ENCODE results near the gene EBLN2.

The EBLN2 gene

DNA sequence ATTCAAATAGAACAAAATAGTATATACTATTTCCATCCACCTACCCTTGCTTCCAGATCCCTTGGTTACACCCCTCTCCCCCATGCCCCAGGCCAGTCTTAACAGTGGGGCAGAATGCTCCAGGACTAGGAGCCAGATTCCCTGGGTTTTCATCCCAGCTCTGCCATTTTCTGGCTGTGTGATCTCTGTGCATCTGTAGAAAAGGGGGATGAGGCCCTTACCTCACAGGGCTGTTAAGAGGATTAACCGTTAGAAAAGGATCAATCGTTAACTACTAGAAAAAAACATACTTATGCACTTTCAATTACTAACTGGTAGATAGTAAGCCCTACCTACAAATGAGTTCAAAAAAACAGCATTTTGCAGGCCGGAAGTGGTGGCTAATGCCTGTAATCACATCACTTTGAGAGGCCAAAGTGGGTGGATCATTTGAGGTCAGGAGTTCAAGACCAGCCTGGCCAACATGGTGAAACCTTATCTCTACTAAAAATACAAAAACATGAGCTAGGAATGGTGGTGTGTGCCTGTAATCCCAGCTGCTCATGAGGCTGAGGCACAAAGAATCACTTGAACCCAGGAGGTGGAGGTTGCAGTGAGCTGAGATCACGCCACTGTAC is 11.7 kb downstream of the EBLN2 start:
- Histone ChIP-seq H3K4me1 (ENCODE audit: low read length) (no peaks in the 10 kb centered on the region), H3K4me3 (ENCODE audit: low read length) (no peak overlapping the region), H2AFZ (ENCODE audit: low read depth, low read length) (no peak overlapping the region), H3K79me2 (ENCODE audit: low read length) (no peaks in the 10 kb centered on the region), H3K4me2 (ENCODE audit: low read length) (no peak overlapping the region), H3K27me3 (ENCODE audit: low read depth, low read length) (no peaks in the 10 kb centered on the region), H3K9me3 (ENCODE audit: insufficient read depth, low read length) (no peaks in the 10 kb centered on the region), H3K9ac (ENCODE audit: low read length) (no peak overlapping the region), H3K36me3 (replicated peaks; ENCODE audit: low read depth, low read length) (peaks cover 5% of the 10 kb centered on the region), H3K27ac (ENCODE audit: low read length) (no peak overlapping the region), H4K20me1 (ENCODE audit: insufficient read depth, low read length) (no peaks in the 10 kb centered on the region)
- TF ChIP-seq EZH2phosphoT487 (IDR thresholded peaks at IDR 0.05; ENCODE audit: low read depth) (no peak), CTCF (IDR thresholded peaks at IDR 0.05; ENCODE audit: low read depth, low read length) (no peak)

GRCh38 chr3:73074781-73075180 is 13.3 kb downstream of the EBLN2 start:
- Histone ChIP-seq H3K4me1 (ENCODE audit: low read length) (no peaks in the 10 kb centered on the region), H2AFZ (ENCODE audit: low read depth, low read length) (no peak overlapping the region), H4K20me1 (ENCODE audit: insufficient read depth, low read length) (no peaks in the 10 kb centered on the region), H3K79me2 (ENCODE audit: low read length) (no peaks in the 10 kb centered on the region), H3K36me3 (replicated peaks; ENCODE audit: low read depth, low read length) (no peaks in the 10 kb centered on the region), H3K4me2 (ENCODE audit: low read length) (no peak overlapping the region), H3K4me3 (ENCODE audit: low read length) (no peak overlapping the region), H3K9me3 (ENCODE audit: insufficient read depth, low read length) (no peaks in the 10 kb centered on the region), H3K9ac (ENCODE audit: low read length) (no peak overlapping the region), H3K27me3 (ENCODE audit: low read depth, low read length) (no peaks in the 10 kb centered on the region), H3K27ac (ENCODE audit: low read length) (no peak overlapping the region)
- TF ChIP-seq EZH2phosphoT487 (IDR thresholded peaks at IDR 0.05; ENCODE audit: low read depth) (no peak), CTCF (IDR thresholded peaks at IDR 0.05; ENCODE audit: low read depth, low read length) (no peak)

DNA sequence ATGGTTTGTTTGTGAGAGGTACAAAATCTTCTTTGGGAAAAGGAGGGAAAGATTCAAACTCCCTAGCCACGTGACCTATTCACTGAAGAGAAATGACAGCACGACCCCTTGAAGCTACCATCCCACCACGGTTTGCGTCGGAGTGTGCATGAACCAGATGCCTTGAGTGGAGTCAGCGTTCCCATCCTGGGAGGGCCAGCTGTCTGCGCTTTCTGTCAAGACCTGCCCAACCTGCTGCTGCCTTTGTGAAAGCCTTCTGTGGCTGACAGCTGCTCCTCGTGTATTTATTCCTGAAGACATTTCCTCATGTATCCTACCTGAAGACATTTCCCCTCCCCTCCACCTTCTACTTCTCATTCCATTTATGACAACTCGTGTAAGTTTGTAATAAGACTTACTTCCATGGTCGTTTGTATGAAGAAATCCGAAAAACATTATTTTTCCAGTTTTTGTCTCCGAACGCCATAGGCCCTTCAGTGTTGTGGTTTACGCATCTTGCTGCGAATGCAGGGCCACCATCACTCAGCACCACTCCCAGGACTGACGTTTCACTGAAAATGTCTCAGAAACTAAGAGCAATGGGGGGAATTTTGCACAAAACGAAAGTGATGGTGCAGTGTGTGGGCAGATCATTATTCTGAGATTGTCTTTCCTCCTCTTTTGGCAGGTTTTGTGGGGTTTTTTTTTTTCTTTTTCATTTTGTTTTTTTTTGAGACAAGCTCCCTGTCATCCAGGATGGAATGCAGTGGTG is 18.9 kb downstream of the EBLN2 start:
- Histone ChIP-seq H3K9ac (ENCODE audit: low read length) (no peak overlapping the region), H4K20me1 (ENCODE audit: insufficient read depth, low read length) (no peaks in the 10 kb centered on the region), H3K4me3 (ENCODE audit: low read length) (no peak overlapping the region), H3K4me1 (ENCODE audit: low read length) (no peaks in the 10 kb centered on the region), H3K79me2 (ENCODE audit: low read length) (no peaks in the 10 kb centered on the region), H3K9me3 (ENCODE audit: insufficient read depth, low read length) (no peaks in the 10 kb centered on the region), H3K4me2 (ENCODE audit: low read length) (no peak overlapping the region), H3K36me3 (replicated peaks; ENCODE audit: low read depth, low read length) (no peaks in the 10 kb centered on the region), H2AFZ (ENCODE audit: low read depth, low read length) (no peak overlapping the region), H3K27ac (ENCODE audit: low read length) (no peak overlapping the region), H3K27me3 (ENCODE audit: low read depth, low read length) (no peaks in the 10 kb centered on the region)
- TF ChIP-seq EZH2phosphoT487 (IDR thresholded peaks at IDR 0.05; ENCODE audit: low read depth) = no peak
- TF ChIP-seq CTCF (IDR thresholded peaks at IDR 0.05; ENCODE audit: low read depth, low read length) = no peak

DNA sequence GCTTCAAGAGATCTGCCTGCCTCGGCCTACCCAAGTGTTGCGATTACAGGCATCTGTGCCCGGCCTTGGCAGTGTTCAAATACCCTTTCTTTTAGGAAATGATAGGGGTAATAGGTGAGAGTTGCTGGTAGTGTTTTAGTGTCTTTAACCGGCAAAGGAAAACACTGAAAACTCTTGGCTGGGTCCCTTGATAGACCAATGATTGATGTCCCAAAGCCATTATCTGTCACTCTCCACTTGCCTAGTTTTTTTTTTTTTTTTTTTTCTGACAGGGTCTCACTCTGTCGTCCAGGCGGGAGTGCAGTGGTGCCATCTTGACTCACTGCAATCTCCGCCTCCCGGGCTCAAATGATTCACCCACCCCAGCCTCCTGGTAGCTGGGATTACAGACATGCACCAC is 19.7 kb downstream of the EBLN2 start:
- Histone ChIP-seq H3K4me1 (ENCODE audit: low read length) (no peaks in the 10 kb centered on the region), H3K36me3 (replicated peaks; ENCODE audit: low read depth, low read length) (no peaks in the 10 kb centered on the region), H3K79me2 (ENCODE audit: low read length) (no peaks in the 10 kb centered on the region), H3K27me3 (ENCODE audit: low read depth, low read length) (no peaks in the 10 kb centered on the region), H3K9me3 (ENCODE audit: insufficient read depth, low read length) (no peaks in the 10 kb centered on the region), H3K27ac (ENCODE audit: low read length) (no peak overlapping the region), H3K4me2 (ENCODE audit: low read length) (no peak overlapping the region), H4K20me1 (ENCODE audit: insufficient read depth, low read length) (no peaks in the 10 kb centered on the region), H2AFZ (ENCODE audit: low read depth, low read length) (no peak overlapping the region), H3K9ac (ENCODE audit: low read length) (no peak overlapping the region), H3K4me3 (ENCODE audit: low read length) (no peak overlapping the region)
- TF ChIP-seq CTCF (IDR thresholded peaks at IDR 0.05; ENCODE audit: low read depth, low read length) (no peak), EZH2phosphoT487 (IDR thresholded peaks at IDR 0.05; ENCODE audit: low read depth) (no peak)
